Measurements from ENCODE around the gene KLHL2.

KLHL2 gene

GRCh38 chr4:165325732-165326512 is 118.6 kb downstream of the KLHL2 start:
- Histone ChIP-seq H3K9me3 (ENCODE audit: low read length) (no peaks in the 10 kb centered on the region), H3K4me1 (ENCODE audit: insufficient read depth, low read length) (peaks cover 18% of the 10 kb centered on the region), H3K36me3 (ENCODE audit: insufficient read depth, low read length) (no peaks in the 10 kb centered on the region), H3K27me3 (ENCODE audit: control insufficient read depth in 1 of 2, insufficient read depth in 2 of 2, low read length in 2 of 2) (no peaks in the 10 kb centered on the region), H3K27ac (ENCODE audit: low read depth, low read length) (no peak overlapping the region), H3K4me3 (ENCODE audit: low read depth in 1 of 2, low read length in 2 of 2) (peak overlapping the region in 1 of 2 donors; percentile 84), H3K9ac (ENCODE audit: low read length) (no peak overlapping the region)

- no peaks in the 10 kb centered on the region for H3K27me3 ChIP-seq (ENCODE audit: control insufficient read depth in 1 of 2, insufficient read depth in 2 of 2, low read length in 2 of 2)
- H3K4me3 ChIP-seq (ENCODE audit: low read depth in 1 of 2, low read length in 2 of 2) = peak overlapping the region; percentile 30 to 84
- no peaks in the 10 kb centered on the region for H3K36me3 ChIP-seq (ENCODE audit: insufficient read depth, low read length)
- peaks cover 18% of the 10 kb centered on the region for H3K4me1 ChIP-seq (ENCODE audit: insufficient read depth, low read length)
- peak overlapping the region; percentile 29 for H3K9ac ChIP-seq (ENCODE audit: low read length)
- peak overlapping the region; percentile 65 for H3K27ac ChIP-seq (ENCODE audit: low read depth, low read length)
- no peaks in the 10 kb centered on the region for H3K9me3 ChIP-seq (ENCODE audit: low read length)
These were observed 119.5 kb downstream of the KLHL2 start for GRCh38 chr4:165326831-165327210.

GRCh38 chr4:165327211-165328100 is 120.1 kb downstream of the KLHL2 start, which contains the start of gene MSMO1:
Gene MSMO1 (plus strand): TSS chr4:165327669. CDS start chr4:165333371, 5,702 bp downstream.
- peaks cover 18% of the 10 kb centered on the region for H3K4me1 ChIP-seq (ENCODE audit: insufficient read depth, low read length)
- peak within 1 kb of the TSS; percentile 84 to 89 for H3K4me3 ChIP-seq (ENCODE audit: low read depth in 1 of 2, low read length in 2 of 2)
- no peaks in the 10 kb centered on the region for H3K36me3 ChIP-seq (ENCODE audit: insufficient read depth, low read length)
- peak within 1 kb of the TSS; percentile 55 for H3K9ac ChIP-seq (ENCODE audit: low read length)
- peak within 1 kb of the TSS; percentile 76 for H3K27ac ChIP-seq (ENCODE audit: low read depth, low read length)
- no peaks in the 10 kb centered on the region for H3K9me3 ChIP-seq (ENCODE audit: low read length)
- H3K27me3 ChIP-seq (ENCODE audit: control insufficient read depth in 1 of 2, insufficient read depth in 2 of 2, low read length in 2 of 2) = no peaks in the 10 kb centered on the region

GRCh38 chr4:165328101-165328425 is 120.7 kb downstream of the KLHL2 start:
- peak overlapping the region; percentile 55 for H3K9ac ChIP-seq (ENCODE audit: low read length)
- H3K4me1 ChIP-seq (ENCODE audit: insufficient read depth, low read length) = peaks cover 18% of the 10 kb centered on the region
- no peaks in the 10 kb centered on the region for H3K27me3 ChIP-seq (ENCODE audit: control insufficient read depth in 1 of 2, insufficient read depth in 2 of 2, low read length in 2 of 2)
- H3K4me3 ChIP-seq (ENCODE audit: low read depth in 1 of 2, low read length in 2 of 2) = peak overlapping the region; percentile 84 to 89
- H3K9me3 ChIP-seq (ENCODE audit: low read length) = no peaks in the 10 kb centered on the region
- H3K36me3 ChIP-seq (ENCODE audit: insufficient read depth, low read length) = no peaks in the 10 kb centered on the region
- peak overlapping the region; percentile 76 for H3K27ac ChIP-seq (ENCODE audit: low read depth, low read length)

- H3K4me3 ChIP-seq (ENCODE audit: low read depth in 1 of 2, low read length in 2 of 2) = peak overlapping the region in 1 of 2 donors; percentile 84
- no peaks in the 10 kb centered on the region for H3K9me3 ChIP-seq (ENCODE audit: low read length)
- H3K36me3 ChIP-seq (ENCODE audit: insufficient read depth, low read length) = no peaks in the 10 kb centered on the region
- H3K27ac ChIP-seq (ENCODE audit: low read depth, low read length) = no peak overlapping the region
- H3K4me1 ChIP-seq (ENCODE audit: insufficient read depth, low read length) = peaks cover 18% of the 10 kb centered on the region
- no peaks in the 10 kb centered on the region for H3K27me3 ChIP-seq (ENCODE audit: control insufficient read depth in 1 of 2, insufficient read depth in 2 of 2, low read length in 2 of 2)
- H3K9ac ChIP-seq (ENCODE audit: low read length) = no peak overlapping the region
These were observed 121.3 kb downstream of the KLHL2 start for GRCh38 chr4:165328708-165329107.

- no peak overlapping the region for H3K9ac ChIP-seq (ENCODE audit: low read length)
- H3K4me1 ChIP-seq (ENCODE audit: insufficient read depth, low read length) = peaks cover 18% of the 10 kb centered on the region
- no peaks in the 10 kb centered on the region for H3K27me3 ChIP-seq (ENCODE audit: control insufficient read depth in 1 of 2, insufficient read depth in 2 of 2, low read length in 2 of 2)
- H3K27ac ChIP-seq (ENCODE audit: low read depth, low read length) = no peak overlapping the region
- no peaks in the 10 kb centered on the region for H3K9me3 ChIP-seq (ENCODE audit: low read length)
- no peak overlapping the region for H3K4me3 ChIP-seq (ENCODE audit: low read depth in 1 of 2, low read length in 2 of 2)
- no peaks in the 10 kb centered on the region for H3K36me3 ChIP-seq (ENCODE audit: insufficient read depth, low read length)
These were observed 122.7 kb downstream of the KLHL2 start for GRCh38 chr4:165330071-165330470.

GRCh38 chr4:165330666-165331065 is 123.3 kb downstream of the KLHL2 start:
- Histone ChIP-seq H3K9me3 (ENCODE audit: low read length) (no peaks in the 10 kb centered on the region), H3K27ac (ENCODE audit: low read depth, low read length) (no peak overlapping the region), H3K36me3 (ENCODE audit: insufficient read depth, low read length) (no peaks in the 10 kb centered on the region), H3K4me1 (ENCODE audit: insufficient read depth, low read length) (peaks cover 18% of the 10 kb centered on the region), H3K4me3 (ENCODE audit: low read depth in 1 of 2, low read length in 2 of 2) (no peak overlapping the region), H3K27me3 (ENCODE audit: control insufficient read depth in 1 of 2, insufficient read depth in 2 of 2, low read length in 2 of 2) (no peaks in the 10 kb centered on the region), H3K9ac (ENCODE audit: low read length) (no peak overlapping the region)

GRCh38 chr4:165331359-165331758 is 124.0 kb downstream of the KLHL2 start:
- Histone ChIP-seq H3K27ac (ENCODE audit: low read depth, low read length) (no peak overlapping the region), H3K9me3 (ENCODE audit: low read length) (no peaks in the 10 kb centered on the region), H3K36me3 (ENCODE audit: insufficient read depth, low read length) (no peaks in the 10 kb centered on the region), H3K27me3 (ENCODE audit: control insufficient read depth in 1 of 2, insufficient read depth in 2 of 2, low read length in 2 of 2) (no peaks in the 10 kb centered on the region), H3K4me3 (ENCODE audit: low read depth in 1 of 2, low read length in 2 of 2) (no peak overlapping the region), H3K9ac (ENCODE audit: low read length) (no peak overlapping the region), H3K4me1 (ENCODE audit: insufficient read depth, low read length) (peaks cover 15% of the 10 kb centered on the region)

- no peaks in the 10 kb centered on the region for H3K9me3 ChIP-seq (ENCODE audit: low read length)
- H3K4me3 ChIP-seq (ENCODE audit: low read depth in 1 of 2, low read length in 2 of 2) = no peak overlapping the region
- H3K4me1 ChIP-seq (ENCODE audit: insufficient read depth, low read length) = peaks cover 14% of the 10 kb centered on the region
- H3K9ac ChIP-seq (ENCODE audit: low read length) = no peak overlapping the region
- no peak overlapping the region for H3K27ac ChIP-seq (ENCODE audit: low read depth, low read length)
- H3K36me3 ChIP-seq (ENCODE audit: insufficient read depth, low read length) = no peaks in the 10 kb centered on the region
- no peaks in the 10 kb centered on the region for H3K27me3 ChIP-seq (ENCODE audit: control insufficient read depth in 1 of 2, insufficient read depth in 2 of 2, low read length in 2 of 2)
These were observed 124.5 kb downstream of the KLHL2 start for GRCh38 chr4:165331823-165332222.

- Histone ChIP-seq H3K4me3 (ENCODE audit: low read depth in 1 of 2, low read length in 2 of 2) (no peak overlapping the region), H3K9me3 (ENCODE audit: low read length) (no peaks in the 10 kb centered on the region), H3K36me3 (ENCODE audit: insufficient read depth, low read length) (no peaks in the 10 kb centered on the region), H3K9ac (ENCODE audit: low read length) (no peak overlapping the region), H3K27ac (ENCODE audit: low read depth, low read length) (no peak overlapping the region), H3K4me1 (ENCODE audit: insufficient read depth, low read length) (peaks cover 14% of the 10 kb centered on the region), H3K27me3 (ENCODE audit: control insufficient read depth in 1 of 2, insufficient read depth in 2 of 2, low read length in 2 of 2) (no peaks in the 10 kb centered on the region)
These were observed 125.1 kb downstream of the KLHL2 start for GRCh38 chr4:165332502-165332901.

- Histone ChIP-seq H3K9me3 (ENCODE audit: low read length) (no peaks in the 10 kb centered on the region), H3K36me3 (ENCODE audit: insufficient read depth, low read length) (no peaks in the 10 kb centered on the region), H3K9ac (ENCODE audit: low read length) (no peak overlapping the region), H3K27me3 (ENCODE audit: control insufficient read depth in 1 of 2, insufficient read depth in 2 of 2, low read length in 2 of 2) (no peaks in the 10 kb centered on the region), H3K4me3 (ENCODE audit: low read depth in 1 of 2, low read length in 2 of 2) (no peak overlapping the region), H3K27ac (ENCODE audit: low read depth, low read length) (no peak overlapping the region), H3K4me1 (ENCODE audit: insufficient read depth, low read length) (no peaks in the 10 kb centered on the region)
These were observed 127.9 kb downstream of the KLHL2 start for GRCh38 chr4:165335163-165335703.

All from muscle layer of colon (tissue), 2 donors.